ENCODE data around the gene LAMTOR4.
"Not testable (repeated sequence)": the region's sequence is repeated elsewhere in the genome, so short reads cannot be mapped to it uniquely, and the experiment has no call there.

The LAMTOR4 gene

DNA sequence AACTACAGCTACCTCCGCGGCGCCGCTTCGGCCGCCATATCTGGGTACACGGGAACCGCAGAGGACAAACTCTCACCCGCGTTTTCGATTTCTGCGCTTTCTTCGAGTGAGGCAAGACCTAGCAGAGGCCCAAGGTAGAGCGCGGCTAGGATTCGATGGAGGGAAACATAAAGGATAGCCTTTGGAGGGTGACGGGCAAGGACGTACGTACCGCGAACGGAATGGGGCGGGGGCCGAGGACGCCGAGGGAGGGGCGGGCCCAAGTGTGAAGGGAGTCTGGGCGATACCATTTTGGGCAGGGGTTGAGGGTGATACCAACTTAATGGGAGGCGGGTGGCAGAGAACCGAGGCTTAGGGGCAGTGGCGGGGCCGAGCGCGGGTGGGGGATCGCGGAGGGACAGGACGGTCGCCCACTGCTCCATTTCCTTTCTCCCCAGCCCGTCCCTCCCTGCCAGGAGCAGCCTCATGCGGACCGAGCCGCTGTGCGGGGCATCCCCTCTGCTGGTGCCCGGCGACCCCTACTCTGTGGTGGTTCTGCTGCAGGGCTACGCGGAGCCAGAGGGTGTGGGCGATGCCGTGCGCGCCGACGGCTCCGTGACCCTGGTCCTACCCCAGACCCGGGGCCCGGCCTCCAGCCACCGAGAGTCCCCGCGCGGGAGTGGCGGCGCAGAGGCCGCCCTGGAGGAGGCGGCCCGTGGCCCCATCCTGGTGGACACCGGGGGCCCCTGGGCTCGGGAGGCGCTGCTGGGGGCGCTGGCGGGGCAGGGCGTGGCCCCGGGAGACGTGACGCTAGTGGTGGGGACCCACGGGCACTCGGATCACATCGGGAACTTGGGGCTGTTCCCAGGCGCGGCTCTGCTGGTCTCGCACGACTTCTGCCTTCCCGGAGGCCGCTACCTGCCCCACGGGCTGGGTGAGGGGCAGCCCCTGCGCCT is 21.5 kb upstream of the LAMTOR4 start, which contains the start of gene MBLAC1:
MBLAC1 (plus strand) TSS at position 37 of the 935 bp plus-strand sequence; CDS start at position 466, 429 bp downstream.
- Histone ChIP-seq H3K4me1 (ENCODE audit: low read length) (peaks cover 16% of the 10 kb centered on the region), H3K79me2 (ENCODE audit: low read length) (peaks cover 17% of the 10 kb centered on the region), H3K27ac (ENCODE audit: low read length) (peak within 1 kb of the TSS; percentile 94), H2AFZ (ENCODE audit: low read depth, low read length) (peak within 1 kb of the TSS; percentile 92), H3K4me3 (ENCODE audit: low read length) (peak within 1 kb of the TSS; percentile 97), H4K20me1 (ENCODE audit: insufficient read depth, low read length) (no peaks in the 10 kb centered on the region), H3K27me3 (ENCODE audit: low read depth, low read length) (no peaks in the 10 kb centered on the region), H3K36me3 (replicated peaks; ENCODE audit: low read depth, low read length) (peaks cover 7% of the 10 kb centered on the region), H3K4me2 (ENCODE audit: low read length) (peak within 1 kb of the TSS; percentile 90), H3K9ac (ENCODE audit: low read length) (peak within 1 kb of the TSS; percentile 96), H3K9me3 (ENCODE audit: insufficient read depth, low read length) (no peaks in the 10 kb centered on the region)
- no peak for TF ChIP-seq EZH2phosphoT487 (IDR thresholded peaks at IDR 0.05; ENCODE audit: low read depth)
- TF ChIP-seq, protein P1, sequence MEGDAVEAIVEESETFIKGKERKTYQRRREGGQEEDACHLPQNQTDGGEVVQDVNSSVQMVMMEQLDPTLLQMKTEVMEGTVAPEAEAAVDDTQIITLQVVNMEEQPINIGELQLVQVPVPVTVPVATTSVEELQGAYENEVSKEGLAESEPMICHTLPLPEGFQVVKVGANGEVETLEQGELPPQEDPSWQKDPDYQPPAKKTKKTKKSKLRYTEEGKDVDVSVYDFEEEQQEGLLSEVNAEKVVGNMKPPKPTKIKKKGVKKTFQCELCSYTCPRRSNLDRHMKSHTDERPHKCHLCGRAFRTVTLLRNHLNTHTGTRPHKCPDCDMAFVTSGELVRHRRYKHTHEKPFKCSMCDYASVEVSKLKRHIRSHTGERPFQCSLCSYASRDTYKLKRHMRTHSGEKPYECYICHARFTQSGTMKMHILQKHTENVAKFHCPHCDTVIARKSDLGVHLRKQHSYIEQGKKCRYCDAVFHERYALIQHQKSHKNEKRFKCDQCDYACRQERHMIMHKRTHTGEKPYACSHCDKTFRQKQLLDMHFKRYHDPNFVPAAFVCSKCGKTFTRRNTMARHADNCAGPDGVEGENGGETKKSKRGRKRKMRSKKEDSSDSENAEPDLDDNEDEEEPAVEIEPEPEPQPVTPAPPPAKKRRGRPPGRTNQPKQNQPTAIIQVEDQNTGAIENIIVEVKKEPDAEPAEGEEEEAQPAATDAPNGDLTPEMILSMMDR (IDR thresholded peaks at IDR 0.05; ENCODE audit: low read depth, low read length): no peak

DNA sequence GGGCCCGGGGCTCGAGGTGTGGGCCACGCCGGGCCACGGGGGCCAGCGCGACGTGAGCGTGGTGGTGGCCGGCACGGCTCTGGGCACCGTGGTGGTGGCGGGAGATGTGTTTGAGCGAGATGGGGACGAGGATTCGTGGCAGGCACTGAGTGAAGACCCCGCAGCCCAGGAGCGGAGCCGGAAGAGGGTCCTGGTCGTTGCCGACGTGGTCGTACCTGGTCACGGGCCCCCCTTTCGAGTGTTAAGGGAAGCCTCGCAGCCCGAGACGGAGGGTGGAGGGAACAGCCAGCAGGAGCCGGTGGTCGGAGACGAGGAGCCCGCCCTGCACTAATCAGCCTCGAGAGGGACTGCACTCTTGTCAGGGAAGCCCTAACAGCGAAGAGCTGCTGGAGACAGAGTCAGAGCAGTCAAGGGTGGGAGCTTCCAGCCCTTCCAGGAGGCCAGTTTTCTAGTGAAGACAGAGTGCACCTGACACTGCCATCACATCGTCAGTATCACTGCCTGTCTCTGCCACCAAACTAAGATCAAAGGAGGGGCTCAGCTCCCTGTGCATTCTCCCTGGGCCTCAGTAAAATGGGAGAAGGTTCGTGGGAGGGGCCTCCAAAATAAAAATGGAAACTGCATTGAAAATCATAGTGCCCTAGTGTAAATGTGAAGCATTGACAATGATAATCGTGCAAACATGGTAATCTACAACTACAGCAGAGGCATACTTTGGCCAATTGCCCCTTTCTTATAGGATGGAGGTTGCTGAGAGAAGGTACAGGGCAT is 20.7 kb upstream of the LAMTOR4 start:
- no peaks in the 10 kb centered on the region for H3K9me3 ChIP-seq (ENCODE audit: insufficient read depth, low read length)
- peak overlapping the region; percentile 97 for H3K4me3 ChIP-seq (ENCODE audit: low read length)
- peaks cover 19% of the 10 kb centered on the region for H3K4me1 ChIP-seq (ENCODE audit: low read length)
- peaks cover 7% of the 10 kb centered on the region for H3K36me3 ChIP-seq (replicated peaks; ENCODE audit: low read depth, low read length)
- H3K27ac ChIP-seq (ENCODE audit: low read length): peak overlapping the region; percentile 94
- no peaks in the 10 kb centered on the region for H4K20me1 ChIP-seq (ENCODE audit: insufficient read depth, low read length)
- peak overlapping the region; percentile 81 for H2AFZ ChIP-seq (ENCODE audit: low read depth, low read length)
- H3K9ac ChIP-seq (ENCODE audit: low read length): peak overlapping the region; percentile 96
- no peak for TF ChIP-seq EZH2phosphoT487 (IDR thresholded peaks at IDR 0.05; ENCODE audit: low read depth)
- TF ChIP-seq, protein P1 (IDR thresholded peaks at IDR 0.05; ENCODE audit: low read depth, low read length): no peak
- no peaks in the 10 kb centered on the region for H3K27me3 ChIP-seq (ENCODE audit: low read depth, low read length)
- H3K79me2 ChIP-seq (ENCODE audit: low read length): peaks cover 17% of the 10 kb centered on the region
- H3K4me2 ChIP-seq (ENCODE audit: low read length): peak overlapping the region; percentile 90

DNA sequence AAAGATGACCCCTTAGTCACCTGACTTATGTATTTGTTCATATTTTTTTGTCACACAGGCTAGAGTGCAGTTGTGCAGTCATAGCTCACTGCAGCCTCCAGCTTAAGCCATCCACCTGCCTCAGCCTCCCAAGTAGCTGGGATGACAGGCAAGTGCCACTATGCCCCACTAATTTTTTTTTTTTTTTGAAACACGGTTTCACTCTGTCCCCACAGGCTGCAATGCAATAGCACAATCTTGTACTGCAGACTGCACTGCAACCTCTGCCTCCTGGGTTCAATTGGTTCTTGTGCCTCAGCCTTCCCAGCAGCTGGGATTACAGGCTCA is 20.1 kb upstream of the LAMTOR4 start:
- Histone ChIP-seq H3K27ac (ENCODE audit: low read length) (no peak overlapping the region), H3K4me3 (ENCODE audit: low read length) (peak overlapping the region; percentile 97), H4K20me1 (ENCODE audit: insufficient read depth, low read length) (no peaks in the 10 kb centered on the region), H3K9me3 (ENCODE audit: insufficient read depth, low read length) (no peaks in the 10 kb centered on the region), H3K79me2 (ENCODE audit: low read length) (peaks cover 17% of the 10 kb centered on the region), H3K27me3 (ENCODE audit: low read depth, low read length) (no peaks in the 10 kb centered on the region), H3K9ac (ENCODE audit: low read length) (peak overlapping the region; percentile 96; the same call in 1 of the 2 replicates), H3K36me3 (replicated peaks; ENCODE audit: low read depth, low read length) (peaks cover 7% of the 10 kb centered on the region), H3K4me2 (ENCODE audit: low read length) (peak overlapping the region; percentile 90), H2AFZ (ENCODE audit: low read depth, low read length) (no peak overlapping the region), H3K4me1 (ENCODE audit: low read length) (peaks cover 19% of the 10 kb centered on the region)
- TF ChIP-seq, protein P1 (IDR thresholded peaks at IDR 0.05; ENCODE audit: low read depth, low read length): no peak
- no peak for TF ChIP-seq EZH2phosphoT487 (IDR thresholded peaks at IDR 0.05; ENCODE audit: low read depth)

DNA sequence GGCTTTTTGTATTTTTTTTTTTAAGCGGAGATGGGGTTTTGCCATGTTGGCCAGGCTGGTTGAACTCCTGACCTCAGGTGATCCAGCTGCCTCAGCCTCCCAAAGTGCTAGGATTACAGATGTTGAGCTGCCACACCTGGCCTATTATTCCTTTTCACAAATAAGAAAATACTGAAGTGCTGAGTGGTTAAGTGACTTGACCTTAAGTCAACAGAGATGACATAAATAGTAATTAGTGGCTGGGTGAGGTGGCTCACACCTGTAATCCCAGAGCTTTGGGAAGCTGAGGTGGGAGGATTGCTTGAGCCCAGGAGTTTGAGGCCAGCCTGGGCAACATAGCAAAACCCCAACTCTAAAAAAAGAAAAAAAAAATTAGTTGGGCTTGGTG is 18.5 kb upstream of the LAMTOR4 start:
- H3K9ac ChIP-seq (ENCODE audit: low read length); H3K4me2 ChIP-seq (ENCODE audit: low read length); H3K36me3 ChIP-seq (replicated peaks; ENCODE audit: low read depth, low read length); H2AFZ ChIP-seq (ENCODE audit: low read depth, low read length); H3K4me3 ChIP-seq (ENCODE audit: low read length); H3K27ac ChIP-seq (ENCODE audit: low read length); H3K27me3 ChIP-seq (ENCODE audit: low read depth, low read length); H3K9me3 ChIP-seq (ENCODE audit: insufficient read depth, low read length); H4K20me1 ChIP-seq (ENCODE audit: insufficient read depth, low read length): not testable (repeated sequence)
- H3K79me2 ChIP-seq (ENCODE audit: low read length): peaks cover 17% of the 10 kb centered on the region
- peaks cover 18% of the 10 kb centered on the region for H3K4me1 ChIP-seq (ENCODE audit: low read length)

Measured in OCI-LY3 (cell line).